K562 (cell line): ENCODE data around the gene SH2D3A. TPM values are rescaled to one million over a fixed set of nuclear protein-coding genes. Genes with fewer than 3 reads are reported as not detected.

Experiments used
- ATF1 ChIP-seq, 2 experiments: fragments of 450-650 bp in 1 of 2; IDR thresholded peaks; 2 replicates each; pipeline ENCODE4 v1.6.1; 2016; ENCODE audit warnings: missing compliant biosample characterization in 1 of 2, missing genetic modification characterization in 1 of 2
- ATF2 ChIP-seq: sonication (generic); formaldehyde crosslinking; IDR thresholded peaks from 2 replicates; pipeline ENCODE4 v1.8.1; 2022; ENCODE audit warnings: missing genetic modification reagents
- CBFB ChIP-seq: sonication (generic); formaldehyde crosslinking; IDR thresholded peaks from 2 replicates; pipeline ENCODE4 v1.4.0; 2020; ENCODE audit warnings: mild to moderate bottlenecking, missing genetic modification reagents
- CREB3L1 ChIP-seq: fragments of 450-650 bp; IDR thresholded peaks from 2 replicates; pipeline ENCODE4 v1.6.1; 2014; ENCODE audit warnings: low read depth, mild to moderate bottlenecking, moderate library complexity, borderline replicate concordance
- DPF2 ChIP-seq: fragments of 450-650 bp; IDR thresholded peaks from 2 replicates; pipeline ENCODE4 v1.6.1; 2016
- ELF4 ChIP-seq: fragments of 450-650 bp; formaldehyde crosslinking; IDR thresholded peaks from 2 replicates; pipeline ENCODE4 v1.4.0; 2022; ENCODE audit warnings: missing genetic modification characterization
- GABPB1 ChIP-seq: sonication (generic); formaldehyde crosslinking; IDR thresholded peaks from 2 replicates; pipeline ENCODE4 v1.8.0; 2022; ENCODE audit warnings: mild to moderate bottlenecking, missing genetic modification reagents
- HDAC1 ChIP-seq, 2 experiments: fragments of 450-650 bp; IDR thresholded peaks; 2 replicates each; pipeline ENCODE4 v1.6.1; 2016 to 2017; ENCODE audit warnings: inconsistent platforms in 1 of 2, mild to moderate bottlenecking in 1 of 2, moderate library complexity in 1 of 2
- MYC ChIP-seq, 2 experiments: fragments of 250-450 bp in 1 of 2; sonication (Bioruptor Pico) in 1 of 2; IDR thresholded peaks; 2 replicates each; pipeline versions ENCODE4 v1.5.1 to v1.6.1; 2012 to 2021; ENCODE audit warnings: low read depth in 2 of 2, borderline replicate concordance in 1 of 2, improper control_type of control experiment in 1 of 2, low read length in 1 of 2, mild to moderate bottlenecking in 1 of 2, moderate library complexity in 1 of 2
- NFATC3 ChIP-seq: fragments of 450-650 bp; IDR thresholded peaks from 2 replicates; pipeline ENCODE4 v1.6.1; 2017; ENCODE audit warnings: mild to moderate bottlenecking
- POLR2G ChIP-seq: fragments of 200-400 bp; formaldehyde crosslinking; IDR thresholded peaks from 2 replicates; pipeline ENCODE4 v1.6.1; 2017; ENCODE audit warnings: low read depth, mild to moderate bottlenecking, antibody characterized with exemption, low read length, moderate library complexity
- RBFOX2 ChIP-seq: fragments of 200-400 bp; formaldehyde crosslinking; IDR thresholded peaks from 2 replicates; pipeline ENCODE4 v1.6.1; 2017; ENCODE audit warnings: low read depth, mild to moderate bottlenecking, low read length, moderate library complexity
- TBP ChIP-seq: optimal IDR thresholded peaks from 2 replicates; pipeline ENCODE3; 2011; ENCODE audit warnings: low read depth, low read length, improper control_type of control experiment
- VEZF1 ChIP-seq: fragments of 200-800 bp; sonication (Bioruptor generic); IDR thresholded peaks from 2 replicates; pipeline ENCODE4 v1.6.1; 2017; ENCODE audit warnings: missing genetic modification characterization, missing compliant biosample characterization
- ZBTB11 ChIP-seq, 3 experiments: fragments of 200-800 bp in 1 of 3; fragments of 250-450 bp in 1 of 3; fragments of 450-650 bp in 1 of 3; sonication (Bioruptor Pico) in 1 of 3; sonication (Bioruptor generic) in 1 of 3; formaldehyde crosslinking in 1 of 3; IDR thresholded peaks; 2 replicates each; pipeline versions ENCODE4 v1.6.1 to v1.8.0; 2016 to 2022; ENCODE audit warnings: mild to moderate bottlenecking in 2 of 3, missing genetic modification characterization in 2 of 3, missing compliant biosample characterization in 1 of 3, moderate library complexity in 1 of 3
- ZBTB9 ChIP-seq: fragments of 450-650 bp; formaldehyde crosslinking; IDR thresholded peaks from 2 replicates; pipeline ENCODE4 v1.4.0; 2020; ENCODE audit warnings: mild to moderate bottlenecking, moderate library complexity
- polyA plus RNA-seq, 8 experiments: library from polyadenylated mRNA; depleted of rRNA in 4 of 8; stranded (reverse) in 5 of 8; unstranded in 3 of 8; fragments of >200 nt; fragmentation: Nextera tagmentation in 2 of 8; fragmentation: Illumina TruSeq in 1 of 8; extraction: Ambion mirVana in 2 of 8; extraction: Trizol in 1 of 8; gene quantifications; 2 replicates each; pipeline versions ENCODE4 v1.2.1 to v1.2.3, GENCODE V29; 2011 to 2014; ENCODE audit warnings: inconsistent platforms in 1 of 8, missing spikeins in 1 of 8
- total RNA-seq, 7 experiments: library from RNA; depleted of rRNA in 6 of 7; stranded (reverse); fragments of >200 nt in 6 of 7; fragmentation: Illumina TruSeq in 2 of 7; extraction: Trizol in 2 of 7; gene quantifications; 2 replicates each; pipeline versions ENCODE4 v1.2.1 to v1.2.3, GENCODE V29; 2011 to 2021; ENCODE audit warnings: low replicate concordance in 1 of 7

The SH2D3A gene
- total and polyA plus RNA-seq, 9 of the 15 experiments (the other 6 are each of a cell fraction or from before 2014, with no cell fraction given) = 0.75 to 26.3 (median 8.9) TPM

GRCh38 chr19:6730153-6730804 lies 37.0 kb downstream of the SH2D3A start (continued):
- 0 out of 6 replicates have a peak, but pooled peaks of 1 of the 3 experiments have one; percentile 33 for TF ChIP-seq ZBTB11 (CRISPR knock-in tag; IDR thresholded peaks at IDR 0.05)
- TF ChIP-seq RBFOX2 = peak; percentile 36
- peak; percentile 43; the same call in 1 of the 2 replicates for TF ChIP-seq GABPB1 (CRISPR knock-in tag)
- TF ChIP-seq ATF1 (CRISPR knock-in tag; IDR thresholded peaks at IDR 0.05) = no peak
- 0 out of 2 replicates have a peak, but pooled peaks have one; percentile 17 for TF ChIP-seq ATF1 (tag; IDR thresholded peaks at IDR 0.05)
- 0 out of 4 replicates have a peak, but pooled peaks of 1 of the 2 experiments have one; percentile 61 for TF ChIP-seq HDAC1 (IDR thresholded peaks at IDR 0.05)
- TF ChIP-seq POLR2G = peak; percentile 45; the same call in 1 of the 2 replicates
- no peak for TF ChIP-seq NFATC3
- TF ChIP-seq ZBTB9 (CRISPR knock-in tag) = no peak
- TF ChIP-seq TBP = peak; percentile 36
- peak; percentile 29; the same call in 1 of the 2 replicates for TF ChIP-seq MYC (IDR thresholded peaks at IDR 0.05; ENCODE audit: low read depth, low read length)
- TF ChIP-seq MYC (CRISPR knock-in tag; IDR thresholded peaks at IDR 0.05; ENCODE audit: borderline replicate concordance, low read depth) = no peak
- TF ChIP-seq ELF4 = 0 out of 2 replicates have a peak, but pooled peaks have one; percentile 6
- peak; percentile 77 for TF ChIP-seq VEZF1
- TF ChIP-seq CBFB = no peak
- TF ChIP-seq CREB3L1 = no peak
- TF ChIP-seq DPF2 = peak; percentile 31; the same call in 1 of the 2 replicates
- no peak for TF ChIP-seq ATF2 (CRISPR knock-in tag)
